Measurements from ENCODE around the gene QTRT2. TPM values are rescaled to one million over a fixed set of nuclear protein-coding genes. Genes with fewer than 3 reads are reported as not detected.

The QTRT2 gene
- 18.9 and 20.5 TPM in 2 replicates for total RNA-seq

- peak; percentile 97 for DNase-seq (ENCODE audit: low read depth)
- no peaks in the 10 kb centered on the region for H3K36me3 ChIP-seq (ENCODE audit: control insufficient read depth, insufficient read depth, low read length)
- no peaks in the 10 kb centered on the region for H3K27me3 ChIP-seq (ENCODE audit: control insufficient read depth, insufficient read depth, low read length)
- H3K4me3 ChIP-seq (ENCODE audit: low read depth, low read length) = peak within 1 kb of the TSS; percentile 95
- TF ChIP-seq CTCF (IDR thresholded peaks at IDR 0.05; ENCODE audit: insufficient read depth, low read length, severe bottlenecking) = no peak
- peak; percentile 96 for FAIRE-seq
These were observed at the start of gene QTRT2, which contains the start of gene CCDC191 for GRCh38 chr3:114056130-114057010. QTRT2 (plus strand) TSS chr3:114056737; CDS start chr3:114065258, 8,521 bp downstream. CCDC191 (minus strand) TSS chr3:114056526; CDS start chr3:114056466, 60 bp downstream.

GRCh38 chr3:114011059-114011797 lies 45.3 kb upstream of the QTRT2 start:
- DNase-seq (ENCODE audit: low read depth) (no peak), FAIRE-seq (no peak)
- Histone ChIP-seq H3K4me3 (ENCODE audit: low read depth, low read length) (no peak overlapping the region), H3K27me3 (ENCODE audit: control insufficient read depth, insufficient read depth, low read length) (no peaks in the 10 kb centered on the region), H3K36me3 (ENCODE audit: control insufficient read depth, insufficient read depth, low read length) (no peaks in the 10 kb centered on the region)
- TF ChIP-seq CTCF (IDR thresholded peaks at IDR 0.05; ENCODE audit: insufficient read depth, low read length, severe bottlenecking) = no peak

GRCh38 chr3:114014211-114014610 lies 42.3 kb upstream of the QTRT2 start:
- Histone ChIP-seq H3K27me3 (ENCODE audit: control insufficient read depth, insufficient read depth, low read length) (no peaks in the 10 kb centered on the region), H3K36me3 (ENCODE audit: control insufficient read depth, insufficient read depth, low read length) (no peaks in the 10 kb centered on the region), H3K4me3 (ENCODE audit: low read depth, low read length) (no peak overlapping the region)
- no peak for DNase-seq (ENCODE audit: low read depth)
- no peak for TF ChIP-seq CTCF (IDR thresholded peaks at IDR 0.05; ENCODE audit: insufficient read depth, low read length, severe bottlenecking)
- FAIRE-seq = no peak

- no peaks in the 10 kb centered on the region for H3K36me3 ChIP-seq (ENCODE audit: control insufficient read depth, insufficient read depth, low read length)
- H3K27me3 ChIP-seq (ENCODE audit: control insufficient read depth, insufficient read depth, low read length) = no peaks in the 10 kb centered on the region
- no peak for TF ChIP-seq CTCF (IDR thresholded peaks at IDR 0.05; ENCODE audit: insufficient read depth, low read length, severe bottlenecking)
- H3K4me3 ChIP-seq (ENCODE audit: low read depth, low read length) = no peak overlapping the region
- DNase-seq (ENCODE audit: low read depth) (no peak), FAIRE-seq (no peak)
These were observed 37.1 kb upstream of the QTRT2 start for GRCh38 chr3:114019486-114019885.

- TF ChIP-seq CTCF (IDR thresholded peaks at IDR 0.05; ENCODE audit: insufficient read depth, low read length, severe bottlenecking) = no peak
- Histone ChIP-seq H3K36me3 (ENCODE audit: control insufficient read depth, insufficient read depth, low read length) (no peaks in the 10 kb centered on the region), H3K27me3 (ENCODE audit: control insufficient read depth, insufficient read depth, low read length) (no peaks in the 10 kb centered on the region), H3K4me3 (ENCODE audit: low read depth, low read length) (no peak overlapping the region)
- no peak for FAIRE-seq
- no peak for DNase-seq (ENCODE audit: low read depth)
These were observed 35.6 kb upstream of the QTRT2 start for GRCh38 chr3:114020907-114021306.

All from bronchial epithelial cell (primary cell).